OCI-LY1 (cell line): ENCODE results near the gene PATJ.
"Not testable (repeated sequence)": the region's sequence is repeated elsewhere in the genome, so short reads cannot be mapped to it uniquely, and the experiment has no call there.

ENCODE experiments used
- H2AFZ ChIP-seq: fragments of 200-600 bp; sonication (generic), shearing (Covaris generic); 2 replicates; pipeline ENCODE4 v1.6.0; 2014; ENCODE audit warnings: antibody characterized with exemption, mild to moderate bottlenecking, low read length
- H3F3A ChIP-seq: fragments of 200-600 bp; sonication (generic), shearing (Covaris generic); 2 replicates; pipeline ENCODE4 v1.6.0; 2014; ENCODE audit warnings: mild to moderate bottlenecking, antibody characterized with exemption, low read length, moderate library complexity; ENCODE audit not compliant: insufficient read depth
- H3K27ac ChIP-seq: fragments of 200-600 bp; sonication (generic); 2 replicates; pipeline ENCODE4 v1.5.1; 2014; ENCODE audit warnings: low read length, mixed run types, mild to moderate bottlenecking, low read depth; ENCODE audit not compliant: poor library complexity, severe bottlenecking
- H3K27me3 ChIP-seq: fragments of 200-600 bp; sonication (generic); 2 replicates; pipeline ENCODE4 v1.6.0; 2014; ENCODE audit warnings: antibody characterized with exemption, mild to moderate bottlenecking, low read length, moderate library complexity; ENCODE audit not compliant: insufficient read depth
- H3K36me3 ChIP-seq: fragments of 200-600 bp; sonication (generic); 2 replicates; pipeline ENCODE4 v1.6.1; 2014; ENCODE audit warnings: mild to moderate bottlenecking, antibody characterized with exemption, low read length, moderate library complexity, mixed read lengths; ENCODE audit not compliant: insufficient read depth
- H3K4me1 ChIP-seq: fragments of 200-600 bp; sonication (generic); 2 replicates; pipeline ENCODE4 v1.5.1; 2014; ENCODE audit warnings: mild to moderate bottlenecking, low read length, moderate library complexity; ENCODE audit not compliant: insufficient read depth, severe bottlenecking
- H3K4me2 ChIP-seq: fragments of 200-600 bp; sonication (generic), shearing (Covaris generic); 2 replicates; pipeline ENCODE4 v1.6.1; 2014; ENCODE audit warnings: low read length
- H3K4me3 ChIP-seq: fragments of 200-600 bp; sonication (generic); 2 replicates; pipeline ENCODE4 v1.5.1; 2014; ENCODE audit warnings: low read length, low read depth, mild to moderate bottlenecking, mixed read lengths; ENCODE audit not compliant: poor library complexity, severe bottlenecking
- H3K79me2 ChIP-seq: fragments of 200-600 bp; shearing (Covaris generic); 2 replicates; pipeline ENCODE4 v1.6.1; 2016; ENCODE audit warnings: mixed run types, low read length, mixed read lengths; ENCODE audit not compliant: insufficient read depth
- H3K9ac ChIP-seq: fragments of 200-600 bp; sonication (generic), shearing (Covaris generic); 2 replicates; pipeline ENCODE4 v1.6.1; 2014; ENCODE audit warnings: mild to moderate bottlenecking, low read length, mixed read lengths
- H3K9me2 ChIP-seq: fragments of 200-600 bp; sonication (generic), shearing (Covaris generic); 2 replicates; pipeline ENCODE4 v1.6.1; 2014; ENCODE audit warnings: low read depth, mild to moderate bottlenecking, low read length, mixed read lengths
- H3K9me3 ChIP-seq: fragments of 200-600 bp; shearing (Covaris generic); 2 replicates; pipeline ENCODE4 v1.6.1; 2014; ENCODE audit warnings: low read length, mixed read lengths
- H4K20me1 ChIP-seq: fragments of 200-600 bp; sonication (generic), shearing (Covaris generic); 2 replicates; pipeline ENCODE4 v1.6.0; 2016; ENCODE audit warnings: mild to moderate bottlenecking, low read length; ENCODE audit not compliant: insufficient read depth
- CTCF ChIP-seq: fragments of 200-600 bp; sonication (generic), shearing (Covaris generic); IDR thresholded peaks from 2 replicates; pipeline ENCODE4 v1.5.1; 2017; ENCODE audit warnings: mild to moderate bottlenecking, antibody characterized with exemption, low read length, moderate library complexity, mixed read lengths
- EZH2 ChIP-seq: fragments of 200-600 bp; sonication (generic), shearing (Covaris generic); IDR thresholded peaks from 2 replicates; pipeline ENCODE4 v1.8.0; 2017; ENCODE audit warnings: borderline replicate concordance, mixed run types, mild to moderate bottlenecking, antibody characterized with exemption, low read length, moderate library complexity, mixed read lengths

PATJ gene

GRCh38 chr1:61887931-61888564, 145.8 kb downstream of the PATJ start:
- H3K4me2 ChIP-seq: no peak overlapping the region
- no peak overlapping the region for H2AFZ ChIP-seq
- no peak overlapping the region for H3K27ac ChIP-seq
- no peak overlapping the region for H3K9ac ChIP-seq
- no peak for TF ChIP-seq EZH2
- TF ChIP-seq CTCF: no peak
- H3K4me1 ChIP-seq: no peaks in the 10 kb centered on the region
- no peaks in the 10 kb centered on the region for H3F3A ChIP-seq
- H4K20me1 ChIP-seq: no peaks in the 10 kb centered on the region
- no peaks in the 10 kb centered on the region for H3K27me3 ChIP-seq
- no peaks in the 10 kb centered on the region for H3K9me3 ChIP-seq
- H3K4me3 ChIP-seq: no peak overlapping the region
- H3K79me2 ChIP-seq: no peaks in the 10 kb centered on the region
- peaks cover 10% of the 10 kb centered on the region for H3K36me3 ChIP-seq
- no peaks in the 10 kb centered on the region for H3K9me2 ChIP-seq

- no peaks in the 10 kb centered on the region for H3K79me2 ChIP-seq
- no peak overlapping the region for H3K9ac ChIP-seq
- no peak overlapping the region for H2AFZ ChIP-seq
- H3K27me3 ChIP-seq: no peaks in the 10 kb centered on the region
- peaks cover 10% of the 10 kb centered on the region for H3K36me3 ChIP-seq
- H3K4me1 ChIP-seq: no peaks in the 10 kb centered on the region
- H3K9me2 ChIP-seq: no peaks in the 10 kb centered on the region
- no peak overlapping the region for H3K4me2 ChIP-seq
- no peak overlapping the region for H3K27ac ChIP-seq
- H3K9me3 ChIP-seq: no peaks in the 10 kb centered on the region
- H3F3A ChIP-seq: no peaks in the 10 kb centered on the region
- H3K4me3 ChIP-seq: no peak overlapping the region
- H4K20me1 ChIP-seq: no peaks in the 10 kb centered on the region
- no peak for TF ChIP-seq CTCF
- no peak for TF ChIP-seq EZH2
Observed at GRCh38 chr1:61888808-61889207, 146.5 kb downstream of the PATJ start.

GRCh38 chr1:61890435-61890834, 148.2 kb downstream of the PATJ start:
- not testable (repeated sequence) for H3K36me3 ChIP-seq, H3K4me3 ChIP-seq, H3K4me2 ChIP-seq, H4K20me1 ChIP-seq, H3F3A ChIP-seq, H3K9ac ChIP-seq, H3K4me1 ChIP-seq, H3K27me3 ChIP-seq, H3K79me2 ChIP-seq, H3K27ac ChIP-seq, H2AFZ ChIP-seq, H3K9me3 ChIP-seq, H3K9me2 ChIP-seq

GRCh38 chr1:61892977-61893376, 150.7 kb downstream of the PATJ start:
- H3K9ac ChIP-seq: no peak overlapping the region
- H3K27me3 ChIP-seq: no peaks in the 10 kb centered on the region
- peaks cover 4% of the 10 kb centered on the region; the same call in 1 of the 2 replicates for H3K36me3 ChIP-seq
- H2AFZ ChIP-seq: no peak overlapping the region
- no peak overlapping the region for H3K4me2 ChIP-seq
- H3K79me2 ChIP-seq: no peaks in the 10 kb centered on the region
- 0 out of 2 replicates have a peak, but pooled peaks cover 3% of the 10 kb centered on the region for H3K9me3 ChIP-seq
- no peaks in the 10 kb centered on the region for H3F3A ChIP-seq
- no peak overlapping the region for H3K4me3 ChIP-seq
- no peaks in the 10 kb centered on the region for H3K9me2 ChIP-seq
- H4K20me1 ChIP-seq: no peaks in the 10 kb centered on the region
- no peak overlapping the region for H3K27ac ChIP-seq
- TF ChIP-seq EZH2 (no peak), CTCF (no peak)
- no peaks in the 10 kb centered on the region for H3K4me1 ChIP-seq

GRCh38 chr1:61894296-61894695, 152.0 kb downstream of the PATJ start:
- not testable (repeated sequence) for H3K4me1 ChIP-seq, H3K9me3 ChIP-seq, H3K36me3 ChIP-seq, H3K4me3 ChIP-seq, H3K9me2 ChIP-seq, H3K79me2 ChIP-seq, H4K20me1 ChIP-seq, H3K4me2 ChIP-seq, H3F3A ChIP-seq, H3K27ac ChIP-seq, H3K27me3 ChIP-seq, H3K9ac ChIP-seq, H2AFZ ChIP-seq
